WTC11 (cell line): ENCODE measurements around the gene MORC2. TPM values are rescaled to one million over a fixed set of nuclear protein-coding genes. Genes with fewer than 3 reads are reported as not detected.

Experiments
- ATAC-seq: fragments of 200-7000 bp; cut with Tn5 transposase; 2 replicates; pipeline ENCODE4 v1.10.0; 2021; ENCODE audit warnings: mild to moderate bottlenecking, moderate library complexity
- CTCF ChIA-PET: fragments of 300-600 bp; sonication (Branson Sonifier 250); formaldehyde crosslinking; loops from one replicate; lab custom pipeline; 2021; ENCODE audit warnings: antibody characterized with exemption; lab: Charles Lee
- POLR2A ChIA-PET: fragments of 350-600 bp; sonication (Branson Sonifier 250); formaldehyde crosslinking; loops from one replicate; lab custom pipeline; 2021; ENCODE audit warnings: antibody characterized with exemption; lab: Charles Lee
- DNase-seq: peaks from one replicate; pipeline ENCODE4 v3.0.0; 2021; ENCODE audit warnings: low spot score
- H3K27ac Mint-ChIP-seq: 2 replicates; pipeline ENCODE4 v1.8.0; 2021; ENCODE audit warnings: mixed read lengths
- H3K27me3 Mint-ChIP-seq: 2 replicates; pipeline ENCODE4 v1.8.0; 2021; ENCODE audit warnings: low read depth, mild to moderate bottlenecking, moderate library complexity, mixed read lengths
- H3K36me3 Mint-ChIP-seq: 2 replicates; pipeline ENCODE4 v1.8.0; 2021; ENCODE audit warnings: mixed read lengths
- H3K4me1 Mint-ChIP-seq: 2 replicates; pipeline ENCODE4 v1.8.0; 2022; ENCODE audit warnings: mixed read lengths
- H3K4me3 Mint-ChIP-seq: 2 replicates; pipeline ENCODE4 v1.8.0; 2021; ENCODE audit warnings: mild to moderate bottlenecking, moderate library complexity, mixed read lengths
- H3K9me3 Mint-ChIP-seq: 2 replicates; pipeline ENCODE4 v1.8.0; 2021; ENCODE audit warnings: mixed read lengths
- CREB1 ChIP-seq: sonication (generic); formaldehyde crosslinking; IDR thresholded peaks from 2 replicates; pipeline ENCODE4 v1.8.0; 2023; ENCODE audit warnings: mild to moderate bottlenecking, missing genetic modification reagents
- ESRRA ChIP-seq: sonication (generic); formaldehyde crosslinking; IDR thresholded peaks from 2 replicates; pipeline ENCODE4 v1.8.1; 2022; ENCODE audit warnings: mild to moderate bottlenecking, missing genetic modification reagents, borderline replicate concordance
- FOXK1 ChIP-seq: sonication (generic); formaldehyde crosslinking; IDR thresholded peaks from 2 replicates; pipeline ENCODE4 v1.8.0; 2022; ENCODE audit warnings: mild to moderate bottlenecking, moderate library complexity, missing genetic modification reagents
- GTF2I ChIP-seq: fragments of 250-450 bp; sonication (Bioruptor Pico); conservative IDR thresholded peaks from 2 replicates; pipeline ENCODE4 v1.4.0; 2021; ENCODE audit warnings: mild to moderate bottlenecking
- MXD4 ChIP-seq: fragments of 250-450 bp; sonication (Bioruptor Pico); IDR thresholded peaks from 2 replicates; pipeline ENCODE4 v1.8.0; 2021; ENCODE audit warnings: mild to moderate bottlenecking, moderate library complexity, borderline replicate concordance
- MYBL2 ChIP-seq: sonication (generic); formaldehyde crosslinking; IDR thresholded peaks from 2 replicates; pipeline ENCODE4 v1.8.1; 2023; ENCODE audit warnings: mild to moderate bottlenecking, moderate library complexity, missing genetic modification reagents
- NR1H2 ChIP-seq: sonication (generic); formaldehyde crosslinking; IDR thresholded peaks from 2 replicates; pipeline ENCODE4 v1.9.0; 2021; ENCODE audit warnings: mild to moderate bottlenecking, moderate library complexity, missing genetic modification reagents
- OVOL2 ChIP-seq: fragments of 250-450 bp; sonication (Bioruptor Pico); IDR thresholded peaks from 2 replicates; pipeline ENCODE4 v1.9.0; 2021; ENCODE audit warnings: mild to moderate bottlenecking, borderline replicate concordance
- SMAD4 ChIP-seq: sonication (generic); formaldehyde crosslinking; IDR thresholded peaks from 2 replicates; pipeline ENCODE4 v1.8.0; 2022; ENCODE audit warnings: mild to moderate bottlenecking, missing genetic modification reagents
- ZNF423 ChIP-seq: fragments of 250-450 bp; sonication (Bioruptor Pico); IDR thresholded peaks from 2 replicates; pipeline ENCODE4 v2.1.2; 2022; ENCODE audit warnings: mild to moderate bottlenecking, moderate library complexity
- ZNF671 ChIP-seq: fragments of 250-450 bp; sonication (Bioruptor Pico); IDR thresholded peaks from 2 replicates; pipeline ENCODE4 v1.8.0; 2021; ENCODE audit warnings: mild to moderate bottlenecking
- total RNA-seq: library from RNA; stranded (reverse); gene quantifications from 3 replicates; pipeline ENCODE4 v1.2.3, GENCODE V29; 2021
- TF ChIP-seq, protein P1 (sequence below): fragments of 250-450 bp; sonication (Bioruptor Pico); conservative IDR thresholded peaks from 2 replicates; pipeline ENCODE4 v1.9.0; 2021; ENCODE audit warnings: mild to moderate bottlenecking
- TF ChIP-seq, protein P2 (sequence below): fragments of 200-600 bp; IDR thresholded peaks from 2 replicates; pipeline ENCODE4 v1.8.0; 2022; ENCODE audit warnings: antibody characterized with exemption
- TF ChIP-seq, protein P3 (sequence below): sonication (generic); formaldehyde crosslinking; IDR thresholded peaks from 2 replicates; pipeline ENCODE4 v1.8.0; 2022; ENCODE audit warnings: mild to moderate bottlenecking, missing genetic modification reagents
- TF ChIP-seq, protein P4 (sequence below): sonication (generic); formaldehyde crosslinking; IDR thresholded peaks from 2 replicates; pipeline ENCODE4 v1.8.1; 2022; ENCODE audit warnings: missing genetic modification reagents, borderline replicate concordance
- TF ChIP-seq, protein P5 (sequence below): sonication (generic); formaldehyde crosslinking; IDR thresholded peaks from 2 replicates; pipeline ENCODE4 v1.8.1; 2022; ENCODE audit warnings: mild to moderate bottlenecking, moderate library complexity, missing genetic modification reagents
- TF ChIP-seq, protein P6 (sequence below): sonication (generic); formaldehyde crosslinking; IDR thresholded peaks from 2 replicates; pipeline ENCODE4 v1.8.0; 2023; ENCODE audit warnings: missing genetic modification reagents

MORC2 gene
- total RNA-seq, 1 experiment from 2014 or later, result 62.3 TPM

DNA sequence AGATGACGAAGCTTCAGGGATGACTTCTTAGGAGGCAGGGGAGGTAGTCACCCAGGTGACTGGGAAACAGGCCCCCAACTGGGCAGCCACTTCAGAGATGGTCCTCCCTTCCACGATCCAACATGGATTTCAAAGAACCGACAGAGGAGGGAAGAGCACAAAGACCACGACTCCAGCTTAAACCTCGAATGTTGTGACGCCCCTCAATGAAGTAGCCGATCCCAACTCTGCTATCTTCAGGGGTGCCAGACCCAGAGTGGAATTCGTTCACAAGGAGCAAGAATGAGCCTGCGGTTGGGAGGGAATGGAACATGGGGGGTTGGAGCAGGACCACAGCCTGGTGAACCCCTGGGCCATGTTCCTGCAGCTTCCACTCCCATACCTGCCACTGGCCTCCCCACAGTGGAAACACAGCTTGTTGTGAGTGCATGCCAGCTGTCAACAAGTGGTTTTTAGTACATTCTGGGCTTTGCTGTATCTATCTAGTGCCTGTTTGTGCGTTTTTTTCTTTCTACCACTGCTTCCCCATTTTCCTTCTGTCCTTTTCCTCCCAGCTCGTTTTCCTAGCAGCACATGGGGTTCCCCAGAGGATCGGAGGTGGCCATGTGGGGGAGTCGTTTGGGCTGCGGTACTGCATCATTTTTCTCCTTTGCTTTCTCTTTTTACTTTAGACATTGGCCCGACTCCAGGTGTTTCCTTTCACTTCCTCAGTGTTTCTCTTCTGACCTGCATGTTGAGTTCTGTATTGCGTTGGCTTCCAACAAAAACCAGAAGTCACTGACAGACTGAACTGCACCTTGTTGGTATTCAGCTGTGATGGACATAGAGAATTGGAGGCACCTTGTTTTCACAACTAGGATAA lies 65.8 kb downstream of the MORC2 start (continued):
- TF ChIP-seq, protein P1, sequence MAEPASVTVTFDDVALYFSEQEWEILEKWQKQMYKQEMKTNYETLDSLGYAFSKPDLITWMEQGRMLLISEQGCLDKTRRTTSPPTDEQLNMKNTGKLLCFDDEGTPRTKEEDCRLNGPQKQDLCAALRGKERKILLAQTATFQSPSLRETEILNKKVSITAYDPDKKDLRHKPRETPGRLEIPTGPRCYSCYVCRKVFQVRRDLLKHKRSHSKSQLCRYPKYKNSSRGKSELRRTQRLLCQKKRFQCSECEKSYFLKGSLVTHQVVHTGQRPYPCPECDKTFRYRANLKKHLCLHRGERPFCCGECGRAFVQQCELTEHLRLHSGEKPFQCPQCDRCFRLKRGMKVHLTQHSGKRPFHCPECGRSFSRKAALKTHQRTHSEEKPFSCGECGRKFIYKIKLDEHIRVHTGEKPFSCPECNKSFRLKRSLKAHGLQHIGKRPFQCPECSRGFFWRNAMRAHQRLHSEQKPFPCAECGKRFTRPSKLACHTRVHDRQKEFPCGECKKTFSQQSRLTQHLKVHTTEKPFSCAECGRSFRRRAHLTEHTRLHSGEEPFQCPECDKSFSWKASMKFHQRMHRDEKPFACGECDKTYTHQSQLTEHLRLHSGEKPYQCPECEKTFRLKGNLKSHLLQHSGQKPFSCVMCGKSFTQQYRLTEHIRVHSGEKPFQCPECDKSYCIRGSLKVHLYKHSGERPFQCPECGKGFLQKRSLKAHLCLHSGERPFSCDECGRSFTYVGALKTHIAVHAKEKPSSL, result no peak
- TF ChIP-seq OVOL2 (CRISPR knock-in tag), result no peak
- TF ChIP-seq MXD4 (CRISPR knock-in tag), result no peak
- TF ChIP-seq, protein P2, sequence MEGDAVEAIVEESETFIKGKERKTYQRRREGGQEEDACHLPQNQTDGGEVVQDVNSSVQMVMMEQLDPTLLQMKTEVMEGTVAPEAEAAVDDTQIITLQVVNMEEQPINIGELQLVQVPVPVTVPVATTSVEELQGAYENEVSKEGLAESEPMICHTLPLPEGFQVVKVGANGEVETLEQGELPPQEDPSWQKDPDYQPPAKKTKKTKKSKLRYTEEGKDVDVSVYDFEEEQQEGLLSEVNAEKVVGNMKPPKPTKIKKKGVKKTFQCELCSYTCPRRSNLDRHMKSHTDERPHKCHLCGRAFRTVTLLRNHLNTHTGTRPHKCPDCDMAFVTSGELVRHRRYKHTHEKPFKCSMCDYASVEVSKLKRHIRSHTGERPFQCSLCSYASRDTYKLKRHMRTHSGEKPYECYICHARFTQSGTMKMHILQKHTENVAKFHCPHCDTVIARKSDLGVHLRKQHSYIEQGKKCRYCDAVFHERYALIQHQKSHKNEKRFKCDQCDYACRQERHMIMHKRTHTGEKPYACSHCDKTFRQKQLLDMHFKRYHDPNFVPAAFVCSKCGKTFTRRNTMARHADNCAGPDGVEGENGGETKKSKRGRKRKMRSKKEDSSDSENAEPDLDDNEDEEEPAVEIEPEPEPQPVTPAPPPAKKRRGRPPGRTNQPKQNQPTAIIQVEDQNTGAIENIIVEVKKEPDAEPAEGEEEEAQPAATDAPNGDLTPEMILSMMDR, result no peak
- TF ChIP-seq ZNF423 (CRISPR knock-in tag), result no peak
- TF ChIP-seq, protein P3, sequence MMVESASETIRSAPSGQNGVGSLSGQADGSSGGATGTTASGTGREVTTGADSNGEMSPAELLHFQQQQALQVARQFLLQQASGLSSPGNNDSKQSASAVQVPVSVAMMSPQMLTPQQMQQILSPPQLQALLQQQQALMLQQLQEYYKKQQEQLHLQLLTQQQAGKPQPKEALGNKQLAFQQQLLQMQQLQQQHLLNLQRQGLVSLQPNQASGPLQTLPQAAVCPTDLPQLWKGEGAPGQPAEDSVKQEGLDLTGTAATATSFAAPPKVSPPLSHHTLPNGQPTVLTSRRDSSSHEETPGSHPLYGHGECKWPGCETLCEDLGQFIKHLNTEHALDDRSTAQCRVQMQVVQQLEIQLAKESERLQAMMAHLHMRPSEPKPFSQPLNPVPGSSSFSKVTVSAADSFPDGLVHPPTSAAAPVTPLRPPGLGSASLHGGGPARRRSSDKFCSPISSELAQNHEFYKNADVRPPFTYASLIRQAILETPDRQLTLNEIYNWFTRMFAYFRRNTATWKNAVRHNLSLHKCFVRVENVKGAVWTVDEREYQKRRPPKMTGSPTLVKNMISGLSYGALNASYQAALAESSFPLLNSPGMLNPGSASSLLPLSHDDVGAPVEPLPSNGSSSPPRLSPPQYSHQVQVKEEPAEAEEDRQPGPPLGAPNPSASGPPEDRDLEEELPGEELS (CRISPR knock-in tag), result no peak

DNA sequence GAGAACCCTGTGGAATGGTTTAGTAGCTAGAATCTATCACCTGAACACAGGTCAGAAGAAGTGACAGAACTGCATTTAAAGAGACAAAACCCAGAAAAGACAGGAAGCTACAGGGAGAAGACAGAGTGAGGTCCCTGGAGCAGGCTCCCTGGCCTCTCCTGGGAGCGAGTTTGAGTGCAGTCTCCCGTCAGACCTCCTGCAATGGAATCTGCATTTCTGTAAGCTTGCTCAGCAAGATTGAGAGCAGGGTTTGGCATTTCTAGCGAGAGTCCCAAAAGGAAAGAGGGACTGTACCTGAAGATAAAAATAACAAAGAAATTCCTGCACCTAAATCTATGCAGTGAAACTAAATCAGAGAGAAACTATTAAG lies 74.2 kb downstream of the MORC2 start:
- peak; percentile 38; the same call in 1 of the 2 replicates for ATAC-seq
- peaks cover 3% of the 10 kb centered on the region; the same call in 1 of the 2 replicates for H3K36me3 Mint-ChIP-seq
- H3K27me3 Mint-ChIP-seq, result no peaks in the 10 kb centered on the region; the same call in 1 of the 2 replicates
- H3K4me3 Mint-ChIP-seq, result no peak overlapping the region
- 0 out of 2 replicates have a peak overlapping the region, but pooled peaks have one; percentile 24 for H3K27ac Mint-ChIP-seq
- TF ChIP-seq ESRRA (CRISPR knock-in tag) (no peak), FOXK1 (CRISPR knock-in tag) (no peak), OVOL2 (CRISPR knock-in tag) (no peak), GTF2I (CRISPR knock-in tag) (no peak), SMAD4 (no peak), CREB1 (CRISPR knock-in tag) (no peak), MYBL2 (CRISPR knock-in tag) (no peak), NR1H2 (CRISPR knock-in tag) (no peak), ZNF671 (CRISPR knock-in tag) (no peak)
- TF ChIP-seq, protein P4, sequence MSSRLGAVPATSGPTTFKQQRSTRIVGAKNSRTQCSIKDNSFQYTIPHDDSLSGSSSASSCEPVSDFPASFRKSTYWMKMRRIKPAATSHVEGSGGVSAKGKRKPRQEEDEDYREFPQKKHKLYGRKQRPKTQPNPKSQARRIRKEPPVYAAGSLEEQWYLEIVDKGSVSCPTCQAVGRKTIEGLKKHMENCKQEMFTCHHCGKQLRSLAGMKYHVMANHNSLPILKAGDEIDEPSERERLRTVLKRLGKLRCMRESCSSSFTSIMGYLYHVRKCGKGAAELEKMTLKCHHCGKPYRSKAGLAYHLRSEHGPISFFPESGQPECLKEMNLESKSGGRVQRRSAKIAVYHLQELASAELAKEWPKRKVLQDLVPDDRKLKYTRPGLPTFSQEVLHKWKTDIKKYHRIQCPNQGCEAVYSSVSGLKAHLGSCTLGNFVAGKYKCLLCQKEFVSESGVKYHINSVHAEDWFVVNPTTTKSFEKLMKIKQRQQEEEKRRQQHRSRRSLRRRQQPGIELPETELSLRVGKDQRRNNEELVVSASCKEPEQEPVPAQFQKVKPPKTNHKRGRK, result no peak
- TF ChIP-seq, protein P5, sequence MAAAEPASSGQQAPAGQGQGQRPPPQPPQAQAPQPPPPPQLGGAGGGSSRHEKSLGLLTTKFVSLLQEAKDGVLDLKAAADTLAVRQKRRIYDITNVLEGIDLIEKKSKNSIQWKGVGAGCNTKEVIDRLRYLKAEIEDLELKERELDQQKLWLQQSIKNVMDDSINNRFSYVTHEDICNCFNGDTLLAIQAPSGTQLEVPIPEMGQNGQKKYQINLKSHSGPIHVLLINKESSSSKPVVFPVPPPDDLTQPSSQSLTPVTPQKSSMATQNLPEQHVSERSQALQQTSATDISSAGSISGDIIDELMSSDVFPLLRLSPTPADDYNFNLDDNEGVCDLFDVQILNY (CRISPR knock-in tag), result no peak
- TF ChIP-seq, protein P6, sequence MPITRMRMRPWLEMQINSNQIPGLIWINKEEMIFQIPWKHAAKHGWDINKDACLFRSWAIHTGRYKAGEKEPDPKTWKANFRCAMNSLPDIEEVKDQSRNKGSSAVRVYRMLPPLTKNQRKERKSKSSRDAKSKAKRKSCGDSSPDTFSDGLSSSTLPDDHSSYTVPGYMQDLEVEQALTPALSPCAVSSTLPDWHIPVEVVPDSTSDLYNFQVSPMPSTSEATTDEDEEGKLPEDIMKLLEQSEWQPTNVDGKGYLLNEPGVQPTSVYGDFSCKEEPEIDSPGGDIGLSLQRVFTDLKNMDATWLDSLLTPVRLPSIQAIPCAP (CRISPR knock-in tag), result no peak
- no peaks in the 10 kb centered on the region for H3K9me3 Mint-ChIP-seq
- peaks cover 16% of the 10 kb centered on the region for H3K4me1 Mint-ChIP-seq
- DNase-seq, result no peak
- CTCF ChIA-PET, result interaction anchor here (1.1 to 1.6 kb wide), 6 partner anchors 9 to 339 kb away, joined by 3 to 5 read pairs (median 4); no protein-coding TSS in a partner anchor
- POLR2A ChIA-PET, result interaction anchor here (1.0 to 1.1 kb wide), 2 partner anchors 8 to 88 kb away, joined by 3 read pairs; no protein-coding TSS in a partner anchor
